Colonic mucosa (tissue), 4 donors: ENCODE data around the gene GLDN. TPM values are rescaled to one million over a fixed set of nuclear protein-coding genes. Genes with fewer than 3 reads are reported as not detected.

ENCODE experiments used
- DNase-seq: peaks from one replicate; pipeline ENCODE4 v3.0.0-alpha.2; 2020
- H3K27ac ChIP-seq: fragments of 200-600 bp; one replicate; pipeline ENCODE4 v1.8.0; 2021
- H3K27me3 ChIP-seq: fragments of 200-600 bp; one replicate; pipeline ENCODE4 v1.8.0; 2021
- H3K36me3 ChIP-seq: fragments of 200-600 bp; one replicate; pipeline ENCODE4 v1.8.0; 2021
- H3K4me1 ChIP-seq: fragments of 200-600 bp; one replicate; pipeline ENCODE4 v1.8.0; 2021; ENCODE audit warnings: mild to moderate bottlenecking
- H3K4me3 ChIP-seq: fragments of 200-600 bp; one replicate; pipeline ENCODE4 v1.8.0; 2021
- H3K9ac ChIP-seq, 2 donors: one replicate each; pipeline ENCODE4 v1.7.0; 2013; ENCODE audit warnings: control low read depth in 2 of 2, low read depth in 2 of 2, low read length in 2 of 2
- H3K9me3 ChIP-seq: fragments of 200-600 bp; one replicate; pipeline ENCODE4 v1.8.0; 2021
- intact Hi-C: fragments of 100-400 bp; cut with DNase I; formaldehyde crosslinking; loops from one replicate; pipeline ENCODE4 v1.14.1; 2022
- microRNA-seq: library from miRNA; unstranded; fragments of <30 nt; microRNA quantifications from one replicate; pipeline ENCODE4, GENCODE V29; 2019
- total RNA-seq, 2 donors: library from RNA; stranded (reverse); fragmentation: NEBNext Ultra II Directional in 1 of 2; extraction: Animal tissue kit (Norgen Biotek cat#: 25700) in 1 of 2; gene quantifications; one replicate each; pipeline ENCODE4 v1.2.1, GENCODE V29; 2021
- TF ChIP-seq, protein P1 (sequence below): fragments of 200-600 bp; IDR thresholded peaks from one replicate; pipeline ENCODE4 v1.8.0; 2022; ENCODE audit warnings: antibody characterized with exemption, mild to moderate bottlenecking
- donor health status: healthy.
- donor health status: DM: no; HTN: no; CAD: no.
- donor health status: DM: no; HTN: no; CAD: no.

GLDN gene
- total RNA-seq, 2 donors from 2014 or later: 3.7 to 8.6 TPM

- Histone ChIP-seq H3K9ac (no peak overlapping the region), H3K27me3 (no peaks in the 10 kb centered on the region), H3K9me3 (no peaks in the 10 kb centered on the region), H3K4me1 (no peaks in the 10 kb centered on the region), H3K27ac (no peak overlapping the region), H3K36me3 (no peaks in the 10 kb centered on the region), H3K4me3 (no peak overlapping the region)
- intact Hi-C loops: no loop called here
- TF ChIP-seq, protein P1, sequence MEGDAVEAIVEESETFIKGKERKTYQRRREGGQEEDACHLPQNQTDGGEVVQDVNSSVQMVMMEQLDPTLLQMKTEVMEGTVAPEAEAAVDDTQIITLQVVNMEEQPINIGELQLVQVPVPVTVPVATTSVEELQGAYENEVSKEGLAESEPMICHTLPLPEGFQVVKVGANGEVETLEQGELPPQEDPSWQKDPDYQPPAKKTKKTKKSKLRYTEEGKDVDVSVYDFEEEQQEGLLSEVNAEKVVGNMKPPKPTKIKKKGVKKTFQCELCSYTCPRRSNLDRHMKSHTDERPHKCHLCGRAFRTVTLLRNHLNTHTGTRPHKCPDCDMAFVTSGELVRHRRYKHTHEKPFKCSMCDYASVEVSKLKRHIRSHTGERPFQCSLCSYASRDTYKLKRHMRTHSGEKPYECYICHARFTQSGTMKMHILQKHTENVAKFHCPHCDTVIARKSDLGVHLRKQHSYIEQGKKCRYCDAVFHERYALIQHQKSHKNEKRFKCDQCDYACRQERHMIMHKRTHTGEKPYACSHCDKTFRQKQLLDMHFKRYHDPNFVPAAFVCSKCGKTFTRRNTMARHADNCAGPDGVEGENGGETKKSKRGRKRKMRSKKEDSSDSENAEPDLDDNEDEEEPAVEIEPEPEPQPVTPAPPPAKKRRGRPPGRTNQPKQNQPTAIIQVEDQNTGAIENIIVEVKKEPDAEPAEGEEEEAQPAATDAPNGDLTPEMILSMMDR: no peak
- no peak for DNase-seq
Measured at GRCh38 chr15:51447855-51448621, 106.6 kb downstream of the GLDN start.

- H3K9ac ChIP-seq: no peak overlapping the region
- no peaks in the 10 kb centered on the region for H3K4me1 ChIP-seq
- intact Hi-C loops: no loop called here
Measured at GRCh38 chr15:51448622-51449399, 107.4 kb downstream of the GLDN start.

GRCh38 chr15:51450001-51450400 lies 108.5 kb downstream of the GLDN start:
- TF ChIP-seq, protein P1: no peak
- no peak for DNase-seq
- no peak overlapping the region for H3K4me3 ChIP-seq
- no peaks in the 10 kb centered on the region for H3K27me3 ChIP-seq
- no peaks in the 10 kb centered on the region for H3K9me3 ChIP-seq
- no peaks in the 10 kb centered on the region for H3K4me1 ChIP-seq
- no peak overlapping the region for H3K27ac ChIP-seq
- intact Hi-C loops: no loop called here
- no peak overlapping the region for H3K9ac ChIP-seq
- no peaks in the 10 kb centered on the region for H3K36me3 ChIP-seq

More at GRCh38 chr15:51448622-51449399, 107.4 kb downstream of the GLDN start:
- DNase-seq: no peak
- H3K4me3 ChIP-seq: no peak overlapping the region
- TF ChIP-seq, protein P1: no peak
- no peak overlapping the region for H3K27ac ChIP-seq
- H3K9me3 ChIP-seq: no peaks in the 10 kb centered on the region
- H3K36me3 ChIP-seq: no peaks in the 10 kb centered on the region
- no peaks in the 10 kb centered on the region for H3K27me3 ChIP-seq

Small RNA genes within 50 kb of the gene (microRNA-seq; reads per million reads assigned to microRNA genes)
- not detected for gene MIR7973-1
- not detected for gene MIR7973-2

Other genes with a start within 250 kb of the GLDN start
- 1 to 10 TPM; 5.3 to 7.3 TPM for gene TNFAIP8L3, start 246.7 kb upstream of the GLDN start, total RNA-seq
- not detected for gene CYP19A1, start 3.1 kb upstream of the GLDN start, total RNA-seq